Endothelial cell of umbilical vein (primary cell): ENCODE data around the gene TRIM14. TPM values are rescaled to one million over a fixed set of nuclear protein-coding genes. Genes with fewer than 3 reads are reported as not detected.

Experiments
- BruUV-seq: library from RNA; stranded (reverse); fragments of 400-500 nt; replicated peaks from 2 replicates; lab custom pipeline; 2021; lab: Mats Ljungman, UMichigan
- CTCF ChIA-PET: fragments of 300-600, 350-600 bp; sonication (Branson Sonifier 250); formaldehyde crosslinking; loops from one replicate; lab custom pipeline; 2021; ENCODE audit warnings: antibody characterized with exemption, inconsistent platforms; lab: Charles Lee
- POLR2A ChIA-PET: fragments of 300-600, 350-600 bp; sonication (Branson Sonifier 250); formaldehyde crosslinking; loops from one replicate; lab custom pipeline; 2021; ENCODE audit warnings: antibody characterized with exemption, inconsistent platforms; lab: Charles Lee
- DNase-seq: peaks from one replicate; pipeline ENCODE4 v3.0.0-alpha.2; 2011; ENCODE audit warnings: low read depth, low spot score
- FAIRE-seq: peaks from 2 replicates; lab custom pipeline; 2011; peaks lifted over from hg19 to GRCh38; lab: Jason Lieb, UNC
- H2AFZ ChIP-seq: 2 replicates; pipeline ENCODE4 v1.6.0; 2012; ENCODE audit warnings: low read depth, low read length, control low read depth, inconsistent platforms
- H3K27ac ChIP-seq: 2 replicates; pipeline ENCODE4 v1.5.1; 2011; ENCODE audit warnings: low read depth, mild to moderate bottlenecking, control low read depth, low read length, moderate library complexity; ENCODE audit not compliant: insufficient read depth
- H3K27me3 ChIP-seq, 2 experiments: 2 replicates each; pipeline versions ENCODE4 v1.6.0 to v1.6.1; 2011; ENCODE audit warnings: low read length in 2 of 2, mixed read lengths in 1 of 2; ENCODE audit not compliant: control insufficient read depth in 2 of 2, insufficient read depth in 2 of 2
- H3K36me3 ChIP-seq, 2 experiments: 2 replicates in 1 of 2; 3 replicates in 1 of 2; pipeline ENCODE4 v1.5.1; 2011; ENCODE audit warnings: low read length in 2 of 2, mild to moderate bottlenecking in 1 of 2, moderate library complexity in 1 of 2; ENCODE audit not compliant: control insufficient read depth in 2 of 2, insufficient read depth in 2 of 2; ENCODE audit errors: extremely low read depth in 1 of 2
- H3K4me1 ChIP-seq: 3 replicates; pipeline ENCODE4 v1.5.1; 2011; ENCODE audit warnings: mild to moderate bottlenecking, low read length; ENCODE audit not compliant: control insufficient read depth, insufficient read depth; ENCODE audit errors: extremely low read depth
- H3K4me2 ChIP-seq: 2 replicates; pipeline ENCODE4 v1.6.1; 2011; ENCODE audit warnings: low read length, control low read depth, mixed read lengths; ENCODE audit not compliant: insufficient read depth
- H3K4me3 ChIP-seq, 3 experiments: fragments of 200-600 bp in 1 of 3; sonication (generic), shearing (Covaris generic) in 1 of 3; replicated peaks in 1 of 3; 2 replicates each; pipeline ENCODE4 v1.5.1; 2011 to 2016; ENCODE audit warnings: control low read depth in 3 of 3, low read length in 3 of 3, mild to moderate bottlenecking in 2 of 3, inconsistent platforms in 1 of 3, low read depth in 1 of 3, moderate library complexity in 1 of 3; ENCODE audit not compliant: insufficient read depth in 1 of 3
- H3K79me2 ChIP-seq: 2 replicates; pipeline ENCODE4 v1.6.0; 2012; ENCODE audit warnings: low read length, inconsistent platforms; ENCODE audit not compliant: control insufficient read depth, insufficient read depth
- H3K9ac ChIP-seq: replicated peaks from 2 replicates; pipeline ENCODE3; 2011; ENCODE audit warnings: low read length, control low read depth; ENCODE audit not compliant: insufficient read depth; ENCODE audit errors: extremely low read depth
- H3K9me1 ChIP-seq: replicated peaks from 3 replicates; pipeline ENCODE4 v1.6.0; 2011; ENCODE audit warnings: mild to moderate bottlenecking, low read length; ENCODE audit not compliant: control insufficient read depth, insufficient read depth; ENCODE audit errors: extremely low read depth
- H3K9me3 ChIP-seq: replicated peaks from 2 replicates; pipeline ENCODE4 v1.5.1; 2012; ENCODE audit warnings: low read length, inconsistent platforms; ENCODE audit not compliant: control insufficient read depth, insufficient read depth
- H4K20me1 ChIP-seq: replicated peaks from 2 replicates; pipeline ENCODE3; 2011; ENCODE audit warnings: mild to moderate bottlenecking, low read length; ENCODE audit not compliant: control insufficient read depth, insufficient read depth; ENCODE audit errors: extremely low read depth
- CTCF ChIP-seq, 2 donors: IDR thresholded peaks; 1 replicate in 1 of 2; 2 replicates in 1 of 2; pipeline ENCODE4 v1.5.1; 2011; ENCODE audit warnings: low read length in 2 of 2, mild to moderate bottlenecking in 2 of 2, moderate library complexity in 2 of 2, control low read depth in 1 of 2, inconsistent platforms in 1 of 2, low read depth in 1 of 2; ENCODE audit not compliant: insufficient read depth in 1 of 2; ENCODE audit errors: extremely low read depth in 1 of 2
- EZH2 ChIP-seq: IDR thresholded peaks from 2 replicates; pipeline ENCODE4 v1.6.1; 2012; ENCODE audit warnings: borderline replicate concordance, low read depth, mild to moderate bottlenecking, moderate library complexity, low read length, inconsistent platforms; ENCODE audit not compliant: severe bottlenecking
- FOS ChIP-seq: IDR thresholded peaks from 2 replicates; pipeline ENCODE4 v1.6.1; 2011; ENCODE audit warnings: mild to moderate bottlenecking, low read length, moderate library complexity, borderline replicate concordance; ENCODE audit not compliant: insufficient read depth
- GATA2 ChIP-seq: IDR thresholded peaks from 2 replicates; pipeline ENCODE4 v1.7.0; 2011; ENCODE audit warnings: low read depth, mild to moderate bottlenecking, moderate library complexity, mixed read lengths, low read length; ENCODE audit not compliant: insufficient read length, insufficient read depth
- JUN ChIP-seq: IDR thresholded peaks from 2 replicates; pipeline ENCODE4 v1.6.1; 2011; ENCODE audit warnings: borderline replicate concordance, low read depth; ENCODE audit not compliant: insufficient read length, insufficient read depth
- MAX ChIP-seq: IDR thresholded peaks from 2 replicates; pipeline ENCODE4 v1.6.1; 2011; ENCODE audit not compliant: insufficient read depth, insufficient read length
- MYC ChIP-seq: IDR thresholded peaks from one replicate; pipeline ENCODE4 v1.6.1; 2011; ENCODE audit warnings: mild to moderate bottlenecking, low read depth, low read length
- POLR2A ChIP-seq: IDR thresholded peaks from 2 replicates; pipeline ENCODE4 v1.6.1; 2012; ENCODE audit warnings: low read depth, mild to moderate bottlenecking, control low read depth, low read length
- POLR2AphosphoS5 ChIP-seq: IDR thresholded peaks from 2 replicates; pipeline ENCODE4 v1.6.1; 2012; ENCODE audit warnings: low read depth, mild to moderate bottlenecking, control low read depth, low read length, moderate library complexity; ENCODE audit not compliant: insufficient read depth
- dilution Hi-C: fragments of 300-500 bp; cut with MboI; formaldehyde crosslinking; loops from one replicate; pipeline ENCODE4 v1.15.0; 2019; ENCODE audit warnings: low sequenced_read_pairs; ENCODE audit not compliant: extremely low pct_ligation_motif_present
- intact Hi-C: fragments of 100-400 bp; cut with micrococcal nuclease; formaldehyde crosslinking; loops from one replicate; pipeline ENCODE4 v1.10.0; 2022
- polyA plus RNA-seq, 4 experiments: library from polyadenylated mRNA; depleted of rRNA in 3 of 4; stranded (reverse) in 3 of 4; unstranded in 1 of 4; fragments of >200 nt; gene quantifications; 2 replicates each; pipeline versions ENCODE4 v1.2.1 to v1.2.3, GENCODE V29; 2011 to 2012; ENCODE audit warnings: missing spikeins in 1 of 4
- total RNA-seq: library from RNA; stranded (reverse); gene quantifications from 2 replicates; pipeline ENCODE4 v1.2.3, GENCODE V29; 2021

Gene TRIM14
- total and polyA plus RNA-seq, 2 donors (not counting 3 experiments of a cell fraction or from before 2014, with no cell fraction given) = 4.8 to 10.7 TPM

GRCh38 chr9:98047002-98047401 is 72.0 kb downstream of the TRIM14 start:
- no peaks in the 10 kb centered on the region for H3K9me1 ChIP-seq
- BruUV-seq = no TSS peak
- no peak overlapping the region for H3K27ac ChIP-seq

GRCh38 chr9:98046180-98046543 is 72.9 kb downstream of the TRIM14 start:
- H3K79me2 ChIP-seq = no peaks in the 10 kb centered on the region
- CTCF ChIA-PET = interaction anchor here (0.8 to 6.2 kb wide), 2 partner anchors 11 to 32 kb away, joined by 3 to 40 read pairs; no protein-coding TSS in a partner anchor
- no peak for FAIRE-seq
- no peak overlapping the region for H3K4me3 ChIP-seq
- no TSS peak for BruUV-seq
- intact Hi-C loops = no loop called here
- H2AFZ ChIP-seq = no peak overlapping the region
- peaks cover 0 to 2% of the 10 kb centered on the region in 2 experiments for H3K27me3 ChIP-seq
- H3K9me1 ChIP-seq = no peaks in the 10 kb centered on the region
- no peak overlapping the region for H3K9ac ChIP-seq
- TF ChIP-seq MAX = no peak
- no peak for TF ChIP-seq FOS
- no peak for TF ChIP-seq JUN
- TF ChIP-seq CTCF (IDR thresholded peaks at IDR 0.05; ENCODE audit: extremely low read depth in 1 of 2, insufficient read depth in 1 of 2, low read depth in 1 of 2, low read length in 2 of 2) = no peak
- no peak for TF ChIP-seq MYC
- no peak for TF ChIP-seq EZH2
- TF ChIP-seq POLR2AphosphoS5 = no peak
- TF ChIP-seq POLR2A = no peak
- TF ChIP-seq GATA2 = no peak
- POLR2A ChIA-PET = interaction anchor here (1.0 kb wide), 1 partner anchor 10 kb away, joined by 3 read pairs; the partner anchor contains the start of gene NANS
- H3K36me3 ChIP-seq = no peaks in the 10 kb centered on the region
- H3K4me1 ChIP-seq = no peaks in the 10 kb centered on the region
- H3K4me2 ChIP-seq = no peak overlapping the region
- H3K9me3 ChIP-seq = no peaks in the 10 kb centered on the region
- dilution Hi-C loops = no loop called here
- H4K20me1 ChIP-seq = no peaks in the 10 kb centered on the region
- H3K27ac ChIP-seq = no peak overlapping the region
- no peak for DNase-seq

More at GRCh38 chr9:98047002-98047401, 72.0 kb downstream of the TRIM14 start:
- H3K36me3 ChIP-seq = no peaks in the 10 kb centered on the region
- no peaks in the 10 kb centered on the region for H3K9me3 ChIP-seq
- no peak overlapping the region for H3K4me3 ChIP-seq
- no peaks in the 10 kb centered on the region for H3K4me1 ChIP-seq
- H3K9ac ChIP-seq = no peak overlapping the region
- no peak overlapping the region for H3K4me2 ChIP-seq
- no peak for TF ChIP-seq GATA2
- TF ChIP-seq EZH2 = no peak
- TF ChIP-seq FOS = no peak
- TF ChIP-seq POLR2AphosphoS5 = no peak
- no peak for FAIRE-seq
- ChIA-PET POLR2A (no interaction called here), CTCF (interaction anchor here (6.2 kb wide), 1 partner anchor 11 kb away, joined by 40 read pairs; no protein-coding TSS in a partner anchor)
- intact Hi-C loops = no loop called here
- H4K20me1 ChIP-seq = no peaks in the 10 kb centered on the region
- H2AFZ ChIP-seq = no peak overlapping the region
- DNase-seq = no peak
- dilution Hi-C loops = no loop called here
- H3K79me2 ChIP-seq = no peaks in the 10 kb centered on the region
- peaks cover 0 to 2% of the 10 kb centered on the region in 2 experiments for H3K27me3 ChIP-seq
